Epithelial cell of proximal tubule (primary cell): ENCODE results near the gene NAXD. TPM values are rescaled to one million over a fixed set of nuclear protein-coding genes. Genes with fewer than 3 reads are reported as not detected.

Experiments
- DNase-seq: peaks from one replicate; pipeline ENCODE4 v3.0.0-alpha.2; 2011; ENCODE audit warnings: low read depth
- H3K4me3 ChIP-seq: 2 replicates; pipeline ENCODE4 v1.5.1; 2011; ENCODE audit warnings: low read depth, mild to moderate bottlenecking, low read length
- CTCF ChIP-seq: conservative IDR thresholded peaks from 2 replicates; pipeline ENCODE4 v1.5.1; 2012; ENCODE audit warnings: low read depth, mild to moderate bottlenecking, low read length
- total RNA-seq: library from RNA; depleted of rRNA; stranded (reverse); fragments of >200 nt; gene quantifications from 2 replicates; pipeline ENCODE4 v1.2.3, GENCODE V29; 2015

The NAXD gene
- total RNA-seq, 1 donor from 2014 or later: 16.7 TPM

GRCh38 chr13:110683203-110683883 is 68.0 kb downstream of the NAXD start:
- no peak overlapping the region for H3K4me3 ChIP-seq
- no peak for DNase-seq
- TF ChIP-seq CTCF: peak; percentile 56

GRCh38 chr13:110683921-110684320 is 68.6 kb downstream of the NAXD start:
- no peak overlapping the region for H3K4me3 ChIP-seq
- TF ChIP-seq CTCF: no peak
- no peak for DNase-seq

GRCh38 chr13:110684388-110685056 is 69.2 kb downstream of the NAXD start:
- no peak for TF ChIP-seq CTCF
- no peak for DNase-seq

GRCh38 chr13:110685305-110686020 is 70.1 kb downstream of the NAXD start:
- no peak for DNase-seq
- no peak for TF ChIP-seq CTCF

More at GRCh38 chr13:110684388-110685056, 69.2 kb downstream of the NAXD start:
- no peak overlapping the region for H3K4me3 ChIP-seq

GRCh38 chr13:110687736-110688135 is 72.4 kb downstream of the NAXD start:
- TF ChIP-seq CTCF: no peak
- DNase-seq: no peak
- H3K4me3 ChIP-seq: no peak overlapping the region

More at GRCh38 chr13:110685305-110686020, 70.1 kb downstream of the NAXD start:
- no peak overlapping the region for H3K4me3 ChIP-seq

- TF ChIP-seq CTCF: no peak
- no peak for DNase-seq
- no peak overlapping the region for H3K4me3 ChIP-seq
Observed at GRCh38 chr13:110689041-110689440, 73.7 kb downstream of the NAXD start.

Other genes starting within 250 kb of the NAXD start
- gene RAB20, start 53.8 kb upstream of the NAXD start, total RNA-seq: 6.7 and 17.0 TPM in 2 replicates
- gene CARS2, start 90.6 kb downstream of the NAXD start, total RNA-seq: 28.5 and 143 TPM in 2 replicates
- gene ING1, start 98.2 kb downstream of the NAXD start, total RNA-seq: 14.1 and 18.7 TPM in 2 replicates